ENCODE data around the gene FABP7. TPM values are rescaled to one million over a fixed set of nuclear protein-coding genes. Genes with fewer than 3 reads are reported as not detected.

The FABP7 gene
- total RNA-seq, 1 donor from 2014 or later = not detected

Other genes starting within 250 kb of the FABP7 start
- 0.88 TPM for gene PKIB, start 169.3 kb upstream of the FABP7 start, total RNA-seq
- 11.8 TPM for gene SMPDL3A, start 9.5 kb downstream of the FABP7 start, total RNA-seq
- not detected for gene CLVS2, start 216.5 kb downstream of the FABP7 start, total RNA-seq